ENCODE data around the gene FTSJ3. TPM values are rescaled to one million over a fixed set of nuclear protein-coding genes. Genes with fewer than 3 reads are reported as not detected.

Gene FTSJ3
- total and polyA plus RNA-seq, 2 of the 13 experiments (the other 11 are each of a cell fraction or from before 2014, with no cell fraction given): 26.0 to 64.2 TPM

DNA sequence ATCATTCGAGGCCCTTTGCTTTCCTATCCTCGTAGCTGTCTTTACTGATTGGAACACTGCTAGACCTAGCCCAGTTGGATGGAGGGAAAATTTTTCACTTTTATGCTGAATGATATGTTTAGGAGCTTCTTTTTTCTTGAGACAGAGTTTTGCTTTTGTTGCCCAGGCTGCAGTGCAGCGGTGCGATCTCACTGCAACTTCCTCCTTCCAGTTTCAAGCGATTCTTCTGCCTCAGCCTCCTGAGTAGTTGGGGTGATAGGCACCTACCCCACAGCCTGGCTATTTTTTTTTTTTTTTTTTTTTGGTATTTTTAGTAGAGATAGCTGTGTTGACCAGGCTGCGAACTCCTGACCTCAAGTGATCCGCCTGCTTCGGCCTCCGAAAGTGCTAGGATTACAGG is 17.5 kb downstream of the FTSJ3 start (continued):
- TF ChIP-seq TBL1XR1 (IDR thresholded peaks at IDR 0.05; ENCODE audit: borderline replicate concordance, low read length, partially characterized antibody) (no peak), NR1H2 (CRISPR knock-in tag; IDR thresholded peaks at IDR 0.05; ENCODE audit: borderline replicate concordance, low read depth) (no peak), ELF3 (CRISPR knock-in tag; IDR thresholded peaks at IDR 0.05) (no peak), ZEB1 (IDR thresholded peaks at IDR 0.05; ENCODE audit: insufficient replicate concordance, low read depth) (no peak), TMF1 (CRISPR knock-in tag; IDR thresholded peaks at IDR 0.05; ENCODE audit: low read depth) (no peak), ZBTB20 (CRISPR knock-in tag; IDR thresholded peaks at IDR 0.05; ENCODE audit: borderline replicate concordance, low read depth) (no peak)
- TF ChIP-seq, protein P1, sequence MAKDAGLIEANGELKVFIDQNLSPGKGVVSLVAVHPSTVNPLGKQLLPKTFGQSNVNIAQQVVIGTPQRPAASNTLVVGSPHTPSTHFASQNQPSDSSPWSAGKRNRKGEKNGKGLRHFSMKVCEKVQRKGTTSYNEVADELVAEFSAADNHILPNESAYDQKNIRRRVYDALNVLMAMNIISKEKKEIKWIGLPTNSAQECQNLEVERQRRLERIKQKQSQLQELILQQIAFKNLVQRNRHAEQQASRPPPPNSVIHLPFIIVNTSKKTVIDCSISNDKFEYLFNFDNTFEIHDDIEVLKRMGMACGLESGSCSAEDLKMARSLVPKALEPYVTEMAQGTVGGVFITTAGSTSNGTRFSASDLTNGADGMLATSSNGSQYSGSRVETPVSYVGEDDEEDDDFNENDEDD (CRISPR knock-in tag; IDR thresholded peaks at IDR 0.05; ENCODE audit: borderline replicate concordance): no peak
- TF ChIP-seq, protein P2, sequence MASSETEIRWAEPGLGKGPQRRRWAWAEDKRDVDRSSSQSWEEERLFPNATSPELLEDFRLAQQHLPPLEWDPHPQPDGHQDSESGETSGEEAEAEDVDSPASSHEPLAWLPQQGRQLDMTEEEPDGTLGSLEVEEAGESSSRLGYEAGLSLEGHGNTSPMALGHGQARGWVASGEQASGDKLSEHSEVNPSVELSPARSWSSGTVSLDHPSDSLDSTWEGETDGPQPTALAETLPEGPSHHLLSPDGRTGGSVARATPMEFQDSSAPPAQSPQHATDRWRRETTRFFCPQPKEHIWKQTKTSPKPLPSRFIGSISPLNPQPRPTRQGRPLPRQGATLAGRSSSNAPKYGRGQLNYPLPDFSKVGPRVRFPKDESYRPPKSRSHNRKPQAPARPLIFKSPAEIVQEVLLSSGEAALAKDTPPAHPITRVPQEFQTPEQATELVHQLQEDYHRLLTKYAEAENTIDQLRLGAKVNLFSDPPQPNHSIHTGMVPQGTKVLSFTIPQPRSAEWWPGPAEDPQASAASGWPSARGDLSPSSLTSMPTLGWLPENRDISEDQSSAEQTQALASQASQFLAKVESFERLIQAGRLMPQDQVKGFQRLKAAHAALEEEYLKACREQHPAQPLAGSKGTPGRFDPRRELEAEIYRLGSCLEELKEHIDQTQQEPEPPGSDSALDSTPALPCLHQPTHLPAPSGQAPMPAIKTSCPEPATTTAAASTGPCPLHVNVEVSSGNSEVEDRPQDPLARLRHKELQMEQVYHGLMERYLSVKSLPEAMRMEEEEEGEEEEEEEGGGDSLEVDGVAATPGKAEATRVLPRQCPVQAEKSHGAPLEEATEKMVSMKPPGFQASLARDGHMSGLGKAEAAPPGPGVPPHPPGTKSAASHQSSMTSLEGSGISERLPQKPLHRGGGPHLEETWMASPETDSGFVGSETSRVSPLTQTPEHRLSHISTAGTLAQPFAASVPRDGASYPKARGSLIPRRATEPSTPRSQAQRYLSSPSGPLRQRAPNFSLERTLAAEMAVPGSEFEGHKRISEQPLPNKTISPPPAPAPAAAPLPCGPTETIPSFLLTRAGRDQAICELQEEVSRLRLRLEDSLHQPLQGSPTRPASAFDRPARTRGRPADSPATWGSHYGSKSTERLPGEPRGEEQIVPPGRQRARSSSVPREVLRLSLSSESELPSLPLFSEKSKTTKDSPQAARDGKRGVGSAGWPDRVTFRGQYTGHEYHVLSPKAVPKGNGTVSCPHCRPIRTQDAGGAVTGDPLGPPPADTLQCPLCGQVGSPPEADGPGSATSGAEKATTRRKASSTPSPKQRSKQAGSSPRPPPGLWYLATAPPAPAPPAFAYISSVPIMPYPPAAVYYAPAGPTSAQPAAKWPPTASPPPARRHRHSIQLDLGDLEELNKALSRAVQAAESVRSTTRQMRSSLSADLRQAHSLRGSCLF (CRISPR knock-in tag; IDR thresholded peaks at IDR 0.05; ENCODE audit: borderline replicate concordance): no peak
- TF ChIP-seq, protein P3, sequence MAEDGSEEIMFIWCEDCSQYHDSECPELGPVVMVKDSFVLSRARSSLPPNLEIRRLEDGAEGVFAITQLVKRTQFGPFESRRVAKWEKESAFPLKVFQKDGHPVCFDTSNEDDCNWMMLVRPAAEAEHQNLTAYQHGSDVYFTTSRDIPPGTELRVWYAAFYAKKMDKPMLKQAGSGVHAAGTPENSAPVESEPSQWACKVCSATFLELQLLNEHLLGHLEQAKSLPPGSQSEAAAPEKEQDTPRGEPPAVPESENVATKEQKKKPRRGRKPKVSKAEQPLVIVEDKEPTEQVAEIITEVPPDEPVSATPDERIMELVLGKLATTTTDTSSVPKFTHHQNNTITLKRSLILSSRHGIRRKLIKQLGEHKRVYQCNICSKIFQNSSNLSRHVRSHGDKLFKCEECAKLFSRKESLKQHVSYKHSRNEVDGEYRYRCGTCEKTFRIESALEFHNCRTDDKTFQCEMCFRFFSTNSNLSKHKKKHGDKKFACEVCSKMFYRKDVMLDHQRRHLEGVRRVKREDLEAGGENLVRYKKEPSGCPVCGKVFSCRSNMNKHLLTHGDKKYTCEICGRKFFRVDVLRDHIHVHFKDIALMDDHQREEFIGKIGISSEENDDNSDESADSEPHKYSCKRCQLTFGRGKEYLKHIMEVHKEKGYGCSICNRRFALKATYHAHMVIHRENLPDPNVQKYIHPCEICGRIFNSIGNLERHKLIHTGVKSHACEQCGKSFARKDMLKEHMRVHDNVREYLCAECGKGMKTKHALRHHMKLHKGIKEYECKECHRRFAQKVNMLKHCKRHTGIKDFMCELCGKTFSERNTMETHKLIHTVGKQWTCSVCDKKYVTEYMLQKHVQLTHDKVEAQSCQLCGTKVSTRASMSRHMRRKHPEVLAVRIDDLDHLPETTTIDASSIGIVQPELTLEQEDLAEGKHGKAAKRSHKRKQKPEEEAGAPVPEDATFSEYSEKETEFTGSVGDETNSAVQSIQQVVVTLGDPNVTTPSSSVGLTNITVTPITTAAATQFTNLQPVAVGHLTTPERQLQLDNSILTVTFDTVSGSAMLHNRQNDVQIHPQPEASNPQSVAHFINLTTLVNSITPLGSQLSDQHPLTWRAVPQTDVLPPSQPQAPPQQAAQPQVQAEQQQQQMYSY (CRISPR knock-in tag; IDR thresholded peaks at IDR 0.05): no peak

Data from HepG2 (cell line).